ENCODE data around the gene CTNNBIP1.

The CTNNBIP1 gene

DNA sequence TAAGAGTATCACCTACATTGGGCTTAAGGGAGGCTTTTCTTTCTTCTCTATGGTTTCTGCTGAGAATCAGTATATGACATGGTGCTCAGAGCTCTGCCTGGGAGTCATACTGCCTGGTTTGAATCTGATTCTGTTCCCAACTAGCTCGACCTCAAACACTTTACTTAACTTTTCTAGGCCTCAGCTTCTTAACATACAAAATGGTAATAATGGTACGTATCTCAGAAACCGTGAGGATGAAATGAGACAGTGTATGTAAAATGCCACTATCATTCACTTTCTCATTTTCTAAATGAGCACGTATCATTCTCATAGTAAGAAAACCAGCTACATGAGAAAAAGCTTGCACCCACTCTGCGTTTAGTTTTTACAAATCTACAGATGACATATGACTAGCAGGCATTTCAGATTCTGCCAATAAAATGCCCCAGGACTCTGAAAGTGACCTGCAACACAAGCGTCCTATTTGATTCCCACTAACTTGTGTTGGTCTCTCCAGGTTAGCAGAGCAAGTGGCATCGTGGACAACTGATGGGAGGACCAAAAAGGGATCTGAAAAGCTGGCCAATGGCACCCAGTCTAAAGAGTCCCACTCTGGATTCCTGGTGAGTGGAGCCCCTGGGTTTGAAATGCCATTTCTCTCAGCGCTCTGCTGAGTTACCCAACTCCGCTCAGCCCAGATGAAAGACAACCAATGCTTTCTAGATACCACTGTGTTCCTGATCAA, 6.1 kb downstream of the CTNNBIP1 start:
- DNase-seq: no peak

DNA sequence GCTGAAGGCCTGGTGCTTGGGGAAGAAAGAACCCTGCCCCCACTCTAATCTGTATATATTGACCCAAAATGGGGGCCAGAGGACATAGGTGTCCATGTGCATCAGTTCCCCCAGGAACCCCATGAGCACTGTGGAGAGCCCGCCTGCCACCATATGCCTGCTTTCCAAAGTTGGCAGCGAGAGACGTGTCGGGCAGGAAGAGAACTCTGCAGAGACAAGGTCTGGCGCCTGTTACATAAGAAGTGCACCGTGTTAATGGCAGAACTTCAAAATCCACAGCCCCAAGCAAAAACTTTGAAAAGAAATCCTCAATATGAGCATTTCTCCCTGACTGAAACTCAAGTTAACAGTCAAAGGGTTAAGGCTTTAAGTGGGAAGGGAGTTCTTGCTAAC, 8.0 kb downstream of the CTNNBIP1 start:
- DNase-seq: no peak

DNA sequence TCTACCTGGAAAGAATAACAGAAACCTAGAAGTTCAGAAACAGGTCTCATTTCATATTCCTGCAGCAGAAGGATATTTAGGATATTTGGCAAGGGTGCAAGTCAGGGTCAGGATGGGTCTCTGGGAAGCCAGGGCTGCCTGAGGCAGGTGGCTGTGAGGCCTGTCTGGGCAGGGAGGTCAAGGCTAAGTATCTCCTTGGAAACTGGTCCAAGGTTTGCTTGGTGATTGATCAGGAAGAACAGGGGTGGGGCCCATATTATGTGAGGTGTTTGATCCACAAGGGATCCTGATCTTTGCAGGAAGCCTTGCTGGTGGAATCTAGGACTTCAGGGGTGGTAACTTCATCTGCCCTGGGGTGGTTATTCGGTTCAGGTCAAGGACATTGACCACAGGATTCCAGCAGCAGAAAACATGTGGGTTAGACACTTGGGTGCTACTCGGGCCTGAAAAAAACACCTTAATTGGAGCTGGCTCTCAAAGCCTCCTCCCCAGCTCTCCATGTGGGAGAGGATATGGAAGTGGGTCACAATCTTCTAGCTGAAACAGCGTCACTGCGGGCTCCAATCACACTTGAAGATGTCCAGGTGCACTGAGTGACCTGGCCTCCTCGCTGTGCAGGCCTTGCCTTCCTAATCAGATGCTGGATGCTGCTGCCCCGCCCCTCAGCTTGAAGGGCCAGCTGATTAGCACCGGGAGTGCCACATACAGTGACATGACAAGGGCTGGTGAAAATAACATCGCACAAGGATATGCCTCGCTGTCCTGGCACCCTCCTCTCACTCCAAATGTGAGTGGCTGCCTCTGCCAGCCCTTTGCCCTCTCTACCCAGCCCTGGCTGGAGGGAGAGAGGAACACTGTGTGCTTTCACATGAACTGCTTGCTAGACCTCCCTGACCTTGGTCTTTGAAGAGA, 8.7 kb downstream of the CTNNBIP1 start:
- no peak for DNase-seq

DNA sequence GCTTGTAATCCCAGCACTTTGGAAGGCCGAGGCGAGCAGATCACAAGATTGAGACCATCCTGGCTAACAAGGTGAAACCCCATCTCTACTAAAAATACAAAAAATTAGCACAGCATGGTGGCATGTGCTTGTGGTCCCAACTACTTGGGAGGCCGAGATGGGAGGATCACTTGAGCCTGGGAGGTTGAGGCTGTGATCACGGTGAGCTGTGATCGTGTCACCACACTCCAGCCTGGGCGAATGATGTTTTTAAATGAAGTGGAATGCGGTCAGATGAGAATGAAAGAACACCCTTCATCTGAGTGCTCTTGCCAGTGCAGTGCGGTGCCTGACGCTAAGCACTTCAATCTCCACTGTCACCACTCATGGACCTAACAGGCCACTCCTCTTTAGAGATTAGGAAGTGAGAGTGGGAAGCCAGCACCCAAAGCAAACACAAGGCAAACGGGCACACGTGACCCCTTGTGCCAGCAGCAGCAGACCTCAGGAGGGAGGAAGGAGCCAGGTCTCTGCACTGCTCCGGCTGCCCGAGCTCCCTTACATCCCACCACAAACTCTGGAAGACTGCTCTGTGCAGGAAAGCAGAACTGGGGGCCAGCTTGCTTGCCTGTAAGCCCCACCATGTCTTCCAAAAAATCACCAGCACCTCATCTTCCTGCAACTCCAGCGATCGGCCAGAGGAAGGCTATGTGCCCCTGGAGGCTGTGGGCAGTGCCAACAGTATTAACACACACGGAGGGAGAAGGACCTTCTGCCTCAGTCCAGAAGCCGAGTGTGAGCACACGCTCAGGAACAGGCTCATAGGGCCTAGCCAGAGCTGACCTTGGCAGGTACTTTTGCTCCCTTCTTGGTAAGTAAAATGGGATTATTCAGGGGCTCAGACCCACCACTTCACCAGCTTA, 9.7 kb downstream of the CTNNBIP1 start:
- no peak for DNase-seq

DNA sequence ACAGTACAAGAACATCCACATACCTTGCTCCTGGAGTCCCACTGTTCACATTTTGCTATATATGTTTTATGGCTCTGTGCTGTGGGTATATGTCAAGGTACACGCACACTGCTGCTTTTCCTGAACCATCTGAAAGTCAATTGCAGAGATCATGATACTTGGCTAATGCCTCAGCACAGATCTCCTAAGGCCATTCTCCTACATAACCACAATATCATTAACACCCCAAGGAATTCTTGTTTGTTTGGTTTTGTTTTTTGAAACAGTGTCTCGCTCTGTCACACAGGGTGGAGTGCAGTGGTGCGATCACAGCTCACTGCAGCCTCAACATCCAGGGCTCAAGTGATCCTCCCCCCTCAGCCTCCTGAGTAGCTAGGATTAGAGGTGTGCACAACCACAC, 16.0 kb downstream of the CTNNBIP1 start:
- no peak for DNase-seq

DNA sequence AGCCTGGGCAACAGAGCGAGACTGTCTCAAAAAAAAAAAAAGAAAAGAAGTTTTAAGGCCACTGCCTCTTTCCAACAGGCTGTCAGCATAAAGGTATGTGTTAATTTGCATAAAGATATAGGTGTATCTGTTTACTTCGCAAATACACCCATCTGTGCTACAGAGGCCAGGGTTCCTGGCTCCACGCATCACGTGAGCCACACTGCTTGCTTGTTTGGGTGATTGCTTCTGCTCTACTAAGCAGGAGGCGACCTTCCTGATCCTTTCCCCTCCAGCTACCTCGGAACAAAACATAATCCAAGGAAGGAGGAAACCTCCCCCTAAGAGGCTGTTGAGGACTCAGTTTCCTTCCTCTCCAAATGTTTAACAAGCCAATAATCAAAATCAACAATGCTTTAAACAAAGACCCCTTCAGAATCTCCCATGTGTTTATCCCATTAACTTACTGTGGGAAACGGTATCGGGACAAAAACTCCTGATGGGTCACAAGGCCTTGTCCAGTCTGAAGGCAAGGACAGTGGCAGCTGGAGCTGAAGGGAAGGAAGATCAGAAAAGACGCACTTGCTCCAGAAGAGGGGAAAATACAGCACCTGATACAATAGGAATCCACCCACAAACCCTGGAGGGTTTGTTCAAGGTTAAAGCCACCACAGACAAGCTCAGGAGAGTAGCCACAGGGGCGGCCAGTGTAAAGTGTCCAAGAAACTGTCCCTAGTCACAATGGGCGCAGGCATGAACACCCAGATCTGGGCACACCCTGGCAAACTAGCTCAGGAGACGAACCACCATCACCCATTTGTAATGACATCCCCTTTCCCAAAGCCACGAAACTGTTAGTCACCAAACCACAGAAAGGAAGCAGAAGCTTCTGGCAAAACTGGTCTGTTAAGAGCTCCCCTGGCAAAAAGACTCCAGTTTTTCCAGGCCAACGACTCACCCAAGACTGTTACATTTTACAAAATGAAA, 17.2 kb downstream of the CTNNBIP1 start:
- no peak for DNase-seq

DNA sequence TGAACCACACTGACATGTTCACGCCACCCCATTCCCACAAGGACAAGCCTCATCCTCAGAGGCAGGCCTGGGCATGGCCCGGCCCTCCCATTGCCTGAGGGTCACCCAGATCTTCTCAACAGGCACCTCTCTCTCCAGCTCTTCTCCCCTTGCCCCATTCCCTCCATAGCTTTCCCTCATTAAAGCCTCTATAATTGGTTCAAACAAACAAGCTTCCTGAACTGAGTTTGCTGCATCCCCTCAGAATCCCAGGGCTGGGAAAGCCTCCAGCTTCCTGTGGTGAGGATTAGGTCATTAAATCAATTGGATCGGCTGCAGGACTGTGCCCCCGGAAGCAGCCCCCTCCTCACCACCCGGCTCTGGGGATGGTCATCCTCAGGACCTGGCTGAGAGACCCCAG, 18.9 kb downstream of the CTNNBIP1 start:
- DNase-seq: no peak

DNA sequence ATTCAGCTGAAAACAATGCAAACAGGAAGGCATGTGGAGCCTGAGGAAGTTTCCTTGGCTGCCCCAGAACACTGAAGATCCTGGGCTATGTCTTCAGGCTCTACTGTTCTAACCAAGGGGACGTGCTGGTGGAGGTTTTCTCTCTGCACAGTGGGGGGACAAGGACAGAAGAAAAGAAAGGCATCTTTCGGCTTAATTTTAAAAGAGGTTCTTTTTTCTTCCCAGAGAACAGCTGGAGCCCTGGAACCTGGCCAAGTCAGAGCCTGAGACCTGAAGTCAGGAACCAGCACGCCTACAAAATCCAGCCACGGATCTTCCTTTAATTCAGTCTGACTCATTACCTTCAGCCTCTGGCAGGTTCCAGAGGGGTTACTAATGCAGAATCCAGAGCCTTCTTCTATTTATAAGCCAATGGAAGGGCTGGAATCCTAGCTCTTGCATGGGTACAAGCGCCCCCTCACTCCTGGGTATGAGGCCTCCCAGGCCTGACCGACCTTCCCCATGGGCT, 19.8 kb downstream of the CTNNBIP1 start:
- no peak for DNase-seq

DNA sequence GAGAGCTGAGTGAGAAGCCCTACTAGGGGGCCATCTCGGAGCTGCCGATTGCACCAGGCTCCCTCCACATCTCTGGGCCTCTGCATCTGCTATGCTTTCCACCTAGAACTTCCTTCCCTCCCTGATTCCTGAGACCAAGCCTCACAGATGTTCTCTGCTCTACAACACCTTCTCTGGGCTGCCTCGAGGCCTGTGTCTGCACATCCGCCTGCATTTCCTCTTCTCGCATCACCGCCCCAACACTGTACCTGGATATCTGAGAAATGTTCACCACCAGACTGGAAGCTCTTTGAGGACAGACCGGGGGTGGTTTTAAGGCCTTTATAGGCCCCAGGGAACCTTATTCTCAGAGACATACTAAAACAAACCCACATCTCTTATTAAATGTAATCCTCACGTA, 20.7 kb downstream of the CTNNBIP1 start:
- DNase-seq: no peak

DNA sequence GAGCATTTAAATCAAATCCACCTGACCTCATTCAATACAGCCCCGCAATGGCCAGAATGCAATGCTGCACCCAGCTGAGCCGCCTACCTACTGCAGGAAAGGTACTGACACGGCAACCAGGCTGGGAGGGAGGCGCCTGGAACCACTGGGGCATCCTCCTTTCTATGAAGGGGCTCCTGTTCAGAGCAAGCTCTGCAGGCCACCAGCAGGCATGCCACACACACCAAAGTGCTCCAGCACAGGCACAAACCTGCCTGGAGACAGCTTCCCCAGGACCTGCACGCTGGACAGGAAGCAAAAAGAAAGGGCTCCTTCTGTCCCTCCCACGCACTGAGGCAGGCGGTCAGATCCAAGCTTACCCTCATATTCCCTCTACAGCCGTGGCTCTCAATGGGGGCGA, 21.2 kb downstream of the CTNNBIP1 start:
- no peak for DNase-seq

DNA sequence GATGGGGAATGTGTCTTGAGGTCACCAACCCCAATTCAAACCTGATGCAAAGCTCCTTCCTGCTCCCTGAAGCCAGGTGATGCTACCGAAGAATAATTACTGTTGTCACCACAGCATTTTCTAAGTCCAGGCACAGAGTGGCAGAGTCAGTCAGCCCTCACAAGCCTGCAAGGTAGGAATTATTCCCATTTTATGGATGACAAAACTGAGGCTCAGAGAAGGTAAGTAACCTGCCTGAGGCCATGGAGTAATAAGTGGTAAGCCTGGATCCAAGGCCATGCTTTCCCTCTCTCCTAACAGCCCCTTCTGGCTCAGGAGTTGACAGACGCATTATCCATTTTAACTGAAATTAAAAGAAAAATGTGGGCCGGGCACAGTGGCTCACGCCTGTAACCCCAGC, 23.0 kb downstream of the CTNNBIP1 start:
- DNase-seq: no peak

DNA sequence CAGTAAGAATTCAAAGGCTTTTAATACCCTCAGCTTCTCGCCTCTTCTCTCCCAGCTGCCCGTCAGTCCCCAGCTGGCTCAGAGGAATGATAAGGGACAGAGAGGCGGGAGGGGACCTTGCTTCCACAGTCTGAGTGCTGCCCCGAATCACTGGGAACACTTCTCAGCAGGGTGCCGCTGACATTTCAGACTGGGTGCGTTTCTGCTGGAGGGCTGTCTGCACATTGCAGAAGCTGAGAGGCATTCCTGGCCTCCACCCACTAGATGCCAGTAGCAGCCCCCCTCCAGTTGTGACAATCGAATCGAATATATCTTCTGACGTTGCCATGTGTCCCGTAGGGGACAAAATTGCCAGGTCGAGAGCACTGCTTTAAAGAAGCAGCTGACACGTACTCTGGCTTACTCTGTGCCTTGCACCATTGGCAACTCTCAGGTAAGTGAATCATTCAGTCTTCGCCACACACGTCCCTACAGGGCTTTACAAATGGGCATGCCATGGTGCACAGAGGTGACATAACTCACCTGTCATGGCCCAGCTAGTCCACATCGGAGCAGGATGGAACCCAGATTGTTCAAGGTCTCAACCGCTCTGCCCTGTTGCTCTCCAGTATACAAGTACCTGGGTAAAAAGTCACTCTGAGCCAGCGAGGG, 23.9 kb downstream of the CTNNBIP1 start:
- no peak for DNase-seq

DNA sequence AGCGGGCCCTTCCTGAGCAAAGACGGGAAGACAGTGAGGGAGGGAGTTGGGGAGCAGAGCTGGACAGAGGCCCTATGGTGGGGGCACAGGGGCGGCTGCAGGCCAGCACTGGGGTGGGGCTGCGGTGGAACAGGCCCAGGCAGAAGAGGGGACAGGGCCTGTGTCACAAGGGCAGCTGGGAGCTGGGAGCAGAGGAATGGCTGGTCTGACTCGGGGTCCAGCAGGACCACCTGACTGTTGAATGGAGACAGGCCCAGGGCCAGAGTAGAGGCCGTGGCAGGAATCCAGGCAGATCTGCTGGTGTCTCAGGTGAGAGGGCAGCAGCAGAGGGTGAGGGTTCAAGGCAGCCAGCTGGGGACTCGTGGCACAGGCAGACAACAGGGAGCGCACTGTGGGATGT, 25.3 kb downstream of the CTNNBIP1 start:
- DNase-seq: no peak

DNA sequence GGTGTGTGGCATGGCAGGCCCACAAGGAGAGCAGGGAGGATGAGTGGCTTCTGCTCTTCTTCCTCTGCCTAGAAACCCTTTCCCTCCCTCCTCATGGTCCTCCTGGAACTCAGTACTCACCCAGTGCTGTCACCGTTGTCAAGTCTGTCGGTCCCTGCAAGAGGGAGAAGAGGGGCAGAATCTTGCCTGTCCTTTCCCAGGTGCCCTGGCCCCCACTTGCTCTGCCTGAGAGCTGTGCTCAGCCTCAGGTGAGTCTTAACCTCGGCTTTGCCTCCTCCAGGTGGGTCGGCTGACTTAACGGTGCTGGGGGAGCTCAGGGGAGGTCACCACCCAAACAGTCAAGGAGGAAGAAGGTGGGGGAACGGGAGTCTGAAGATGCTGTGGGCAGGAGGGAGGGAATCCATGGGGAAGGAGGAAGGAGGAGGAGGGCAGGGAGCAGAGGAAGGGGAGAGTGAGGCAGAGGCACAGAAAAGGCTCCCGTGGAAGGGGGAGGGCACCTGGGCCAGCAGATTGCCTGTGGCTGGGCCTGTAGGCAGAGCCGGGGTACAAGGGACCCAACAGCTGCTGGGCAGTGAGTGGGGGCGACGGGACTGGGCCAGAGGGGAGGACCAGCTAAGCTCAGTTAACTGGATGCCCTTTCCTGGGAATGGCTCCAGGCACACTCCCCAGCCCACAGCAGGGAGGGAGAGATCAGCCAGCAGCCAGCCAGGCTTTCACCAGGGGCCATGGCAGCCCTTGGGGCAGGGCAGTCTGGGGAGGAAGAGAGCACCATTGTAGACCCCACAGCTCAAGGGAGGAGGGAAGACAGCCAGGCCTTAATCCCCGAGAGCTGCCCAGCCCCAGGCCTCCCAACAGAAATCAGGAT, 26.3 kb downstream of the CTNNBIP1 start:
- DNase-seq: no peak

DNA sequence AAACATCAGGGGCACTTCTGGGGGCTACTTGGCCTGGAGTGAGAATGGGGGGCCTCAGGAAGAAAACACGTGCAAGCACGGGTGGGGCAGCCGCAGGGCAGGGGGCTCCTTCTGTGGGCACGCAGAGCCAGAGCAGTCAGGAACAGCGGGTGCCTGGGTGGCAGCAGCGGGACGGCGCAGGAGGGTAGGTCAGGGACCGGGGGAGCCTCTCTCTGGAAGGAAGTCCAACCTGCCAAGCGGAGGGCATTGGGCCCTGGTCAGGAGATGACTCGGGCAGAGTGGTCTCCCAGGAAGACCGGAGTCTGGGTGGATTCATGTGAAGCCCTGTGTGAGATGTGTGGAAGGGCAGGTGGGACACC, 27.1 kb downstream of the CTNNBIP1 start:
- DNase-seq: no peak

DNA sequence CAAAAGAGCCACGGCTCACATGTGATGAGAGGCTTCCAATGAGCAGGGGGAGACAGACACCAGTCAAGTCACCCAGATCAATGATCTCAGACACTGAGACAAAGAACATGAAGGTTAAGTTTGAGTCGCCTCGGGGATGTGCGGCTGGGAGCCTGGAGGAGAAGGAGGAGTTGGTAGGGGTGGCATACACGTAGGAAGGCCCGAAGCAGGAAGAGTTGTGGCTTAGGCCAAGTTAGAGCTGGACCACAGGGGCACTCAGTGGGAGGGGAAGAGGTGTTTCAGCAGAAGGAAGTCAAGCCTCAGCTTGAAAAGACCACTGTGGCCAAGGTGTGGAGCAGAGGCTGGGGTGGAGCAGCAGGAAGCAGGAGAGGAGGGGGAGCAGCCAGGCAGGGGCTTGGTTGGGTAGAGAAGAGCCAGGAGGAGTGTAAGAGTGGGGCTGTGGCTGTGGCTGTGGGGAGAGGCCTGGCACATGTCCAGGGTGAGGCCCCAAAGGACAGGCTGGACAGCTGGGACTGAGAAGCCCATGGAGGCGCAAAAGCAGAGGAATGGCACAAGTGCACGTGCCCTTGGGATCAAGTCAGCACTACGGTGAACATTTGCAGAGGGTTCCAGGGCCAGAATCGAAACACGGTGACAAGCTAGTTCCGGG, 27.6 kb downstream of the CTNNBIP1 start:
- no peak for DNase-seq

DNA sequence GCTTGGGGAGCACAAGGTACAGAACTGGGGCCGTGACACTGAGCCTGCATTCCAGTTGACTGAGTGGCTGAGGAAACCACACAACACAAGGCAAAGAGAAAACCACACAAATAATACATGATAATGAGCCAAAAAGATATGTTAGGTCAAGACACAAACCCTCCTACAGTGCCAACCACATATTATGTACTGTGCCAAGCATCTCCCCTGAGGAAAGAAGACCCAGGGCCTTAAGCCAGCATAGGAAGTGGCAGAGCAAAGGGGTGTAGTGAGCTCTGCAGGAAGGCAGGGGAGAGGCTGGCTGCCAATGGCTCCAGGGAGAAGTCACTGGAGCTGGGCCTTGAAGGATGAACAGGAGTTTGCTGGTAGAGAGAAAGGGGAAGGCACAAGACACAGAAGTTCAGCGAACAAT, 28.2 kb downstream of the CTNNBIP1 start:
- DNase-seq: no peak

DNA sequence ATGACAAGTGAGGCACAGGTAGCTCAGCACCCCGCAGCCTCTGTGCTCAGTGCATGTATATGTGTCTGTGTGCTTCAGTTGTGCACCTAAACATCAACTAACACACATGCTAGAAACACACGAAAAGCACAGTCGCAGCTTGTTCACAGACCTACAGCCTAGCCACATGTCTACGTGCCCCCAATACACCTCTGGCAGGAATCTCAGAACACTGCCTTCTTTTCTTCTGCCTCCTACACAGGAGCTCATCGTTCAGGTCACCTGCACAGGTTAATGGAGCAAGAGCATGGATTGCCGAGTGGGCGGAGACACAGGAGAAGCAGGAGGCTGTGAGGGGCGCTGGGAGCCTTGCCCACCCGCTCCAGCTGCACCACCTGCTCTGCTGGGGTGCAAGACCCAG, 31.7 kb downstream of the CTNNBIP1 start:
- DNase-seq: no peak

DNA sequence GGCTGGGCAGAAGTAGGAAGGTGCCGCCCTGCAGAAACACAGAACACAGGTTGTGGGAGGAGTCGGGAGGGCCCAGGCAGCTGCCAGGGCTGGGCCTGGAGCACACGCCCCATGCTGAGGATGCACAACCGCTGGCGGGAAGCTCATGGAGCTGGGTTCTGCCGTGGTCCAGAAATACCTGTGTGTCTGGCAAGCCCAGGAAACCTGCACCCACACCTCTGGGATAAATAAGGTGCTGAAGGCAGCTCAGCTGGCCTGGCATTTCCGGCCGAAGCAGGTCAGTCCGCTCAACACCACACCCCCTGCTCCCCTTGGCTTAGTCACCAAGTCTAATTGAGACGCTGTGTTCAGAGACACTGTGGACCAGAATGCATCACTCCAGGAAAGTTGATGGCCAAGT, 32.1 kb downstream of the CTNNBIP1 start:
- DNase-seq: no peak

DNA sequence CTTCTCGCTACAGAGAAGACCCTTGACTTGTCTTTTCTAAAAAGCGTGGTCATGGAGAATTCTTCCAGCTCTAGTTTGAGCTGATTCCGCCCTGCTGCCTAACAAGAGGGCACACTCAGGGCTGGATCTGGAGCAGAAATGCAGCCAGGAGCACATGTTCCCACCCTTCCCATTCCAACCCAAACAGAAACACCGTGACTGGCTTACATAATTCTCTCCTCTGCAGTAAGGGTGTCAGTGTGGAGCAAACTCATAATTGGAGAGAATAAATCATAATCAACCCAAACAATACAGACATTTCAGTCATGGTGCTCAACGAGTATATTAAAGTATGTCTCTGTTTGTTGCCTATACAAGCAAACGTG, 34.5 kb downstream of the CTNNBIP1 start:
- no peak for DNase-seq
